K562 (cell line): ENCODE data around the gene ABHD12. TPM values are rescaled to one million over a fixed set of nuclear protein-coding genes. Genes with fewer than 3 reads are reported as not detected.

ENCODE experiments used
- CHD4 ChIP-seq: fragments of 200-600 bp; sonication (generic); IDR thresholded peaks from 3 replicates; pipeline ENCODE4 v1.6.1; 2012; ENCODE audit warnings: low read depth, mild to moderate bottlenecking, mixed read lengths, low read length, inconsistent platforms; ENCODE audit not compliant: insufficient read depth, insufficient replicate concordance, poor library complexity, severe bottlenecking
- ELF1 ChIP-seq: fragments of 200-800 bp; sonication (Bioruptor generic); IDR thresholded peaks from 2 replicates; pipeline ENCODE4 v1.6.1; 2016; ENCODE audit warnings: missing genetic modification characterization, missing compliant biosample characterization
- HDAC3 ChIP-seq: fragments of 450-650 bp; IDR thresholded peaks from 2 replicates; pipeline ENCODE4 v1.6.1; 2018; ENCODE audit warnings: borderline replicate concordance, mild to moderate bottlenecking, moderate library complexity; ENCODE audit not compliant: partially characterized antibody
- NCOA2 ChIP-seq, 2 experiments: fragments of 450-650 bp; IDR thresholded peaks; 2 replicates each; pipeline ENCODE4 v1.6.1; 2018; ENCODE audit warnings: mild to moderate bottlenecking in 2 of 2, moderate library complexity in 1 of 2; ENCODE audit not compliant: partially characterized antibody in 2 of 2
- NUFIP1 ChIP-seq: fragments of 450-650 bp; IDR thresholded peaks from 2 replicates; pipeline ENCODE4 v1.6.1; 2018; ENCODE audit not compliant: partially characterized antibody
- ZC3H4 ChIP-seq: sonication (generic); formaldehyde crosslinking; IDR thresholded peaks from 2 replicates; pipeline ENCODE4 v1.9.0; 2021; ENCODE audit warnings: missing genetic modification reagents, borderline replicate concordance
- ZNF121 ChIP-seq: sonication (generic); formaldehyde crosslinking; conservative IDR thresholded peaks from 2 replicates; pipeline ENCODE4 v1.8.0; 2022; ENCODE audit warnings: missing genetic modification reagents
- polyA plus RNA-seq, 8 experiments: library from polyadenylated mRNA; depleted of rRNA in 4 of 8; stranded (reverse) in 5 of 8; unstranded in 3 of 8; fragments of >200 nt; fragmentation: Nextera tagmentation in 2 of 8; fragmentation: Illumina TruSeq in 1 of 8; extraction: Ambion mirVana in 2 of 8; extraction: Trizol in 1 of 8; gene quantifications; 2 replicates each; pipeline versions ENCODE4 v1.2.1 to v1.2.3, GENCODE V29; 2011 to 2014; ENCODE audit warnings: inconsistent platforms in 1 of 8, missing spikeins in 1 of 8
- total RNA-seq, 7 experiments: library from RNA; depleted of rRNA in 6 of 7; stranded (reverse); fragments of >200 nt in 6 of 7; fragmentation: Illumina TruSeq in 2 of 7; extraction: Trizol in 2 of 7; gene quantifications; 2 replicates each; pipeline versions ENCODE4 v1.2.1 to v1.2.3, GENCODE V29; 2011 to 2021; ENCODE audit warnings: low replicate concordance in 1 of 7
- TF ChIP-seq, protein P1 (sequence below): fragments of 450-650 bp; formaldehyde crosslinking; conservative IDR thresholded peaks from 2 replicates; pipeline ENCODE4 v1.4.0; 2022; ENCODE audit warnings: mild to moderate bottlenecking, missing genetic modification characterization
- TF ChIP-seq, protein P2 (sequence below): IDR thresholded peaks from 2 replicates; pipeline ENCODE4 v1.6.1; 2012; ENCODE audit warnings: low read depth, low read length, improper control_type of control experiment, borderline replicate concordance
- TF ChIP-seq, protein P3 (sequence below): fragments of 450-650 bp; IDR thresholded peaks from 2 replicates; pipeline ENCODE4 v1.6.1; 2017; ENCODE audit warnings: antibody characterized with exemption, mild to moderate bottlenecking
- TF ChIP-seq, protein P4 (sequence below): fragments of 250-450 bp; sonication (Bioruptor Pico); IDR thresholded peaks from 2 replicates; pipeline ENCODE4 v1.8.0; 2021; ENCODE audit warnings: mild to moderate bottlenecking, moderate library complexity
- TF ChIP-seq, protein P5 (sequence below): sonication (generic); formaldehyde crosslinking; IDR thresholded peaks from 2 replicates; pipeline ENCODE4 v1.8.1; 2023; ENCODE audit warnings: mild to moderate bottlenecking, missing genetic modification reagents
- TF ChIP-seq, protein P6 (sequence below): fragments of 450-650 bp; formaldehyde crosslinking; IDR thresholded peaks from 2 replicates; pipeline ENCODE4 v1.4.0; 2022; ENCODE audit warnings: missing genetic modification characterization

Gene ABHD12
- total and polyA plus RNA-seq, 9 of the 15 experiments (the other 6 are each of a cell fraction or from before 2014, with no cell fraction given) = 0.65 to 15.6 (median 9.1) TPM

DNA sequence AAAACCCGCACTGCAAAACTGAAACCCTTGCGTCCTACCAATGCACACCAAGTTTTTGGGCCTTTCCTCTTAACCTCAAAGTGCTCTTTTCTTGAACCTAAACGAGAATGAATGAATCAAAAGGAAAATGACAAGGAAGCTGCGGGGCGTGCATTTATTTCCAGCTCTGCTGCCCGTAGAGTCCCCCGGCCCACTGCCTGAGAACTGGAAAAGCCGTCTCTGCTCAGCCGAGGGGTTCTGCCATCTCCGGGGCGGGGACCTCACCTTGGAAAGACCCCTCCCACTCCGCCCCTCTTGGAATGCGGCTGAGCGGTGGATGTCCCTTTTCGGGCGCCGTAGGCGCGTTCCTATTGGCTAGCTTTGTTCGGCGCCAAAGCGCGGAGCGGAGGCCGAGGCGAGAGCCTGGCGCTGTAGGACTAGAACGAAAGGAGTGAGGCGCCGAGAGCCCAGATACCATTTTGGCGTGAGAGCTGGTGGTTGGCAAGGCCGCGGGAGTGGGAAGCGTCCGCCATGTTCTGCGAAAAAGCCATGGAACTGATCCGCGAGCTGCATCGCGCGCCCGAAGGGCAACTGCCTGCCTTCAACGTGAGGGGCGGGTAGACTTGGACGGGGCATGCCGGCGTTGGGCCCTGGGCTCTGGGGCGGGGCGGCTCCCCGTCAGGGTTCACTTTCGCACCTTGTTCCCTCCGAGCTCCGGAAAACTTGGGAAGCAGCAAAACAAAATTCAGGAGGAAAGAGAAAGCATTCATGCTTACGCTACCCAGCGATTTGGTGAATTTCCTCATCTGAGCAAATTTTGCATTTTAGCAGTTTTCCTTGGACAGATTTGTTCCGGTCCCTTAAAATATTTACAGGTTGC is 16.9 kb upstream of the ABHD12 start, which contains the start of gene GINS1 (continued):
- no peak for TF ChIP-seq HDAC3
- TF ChIP-seq, protein P1, sequence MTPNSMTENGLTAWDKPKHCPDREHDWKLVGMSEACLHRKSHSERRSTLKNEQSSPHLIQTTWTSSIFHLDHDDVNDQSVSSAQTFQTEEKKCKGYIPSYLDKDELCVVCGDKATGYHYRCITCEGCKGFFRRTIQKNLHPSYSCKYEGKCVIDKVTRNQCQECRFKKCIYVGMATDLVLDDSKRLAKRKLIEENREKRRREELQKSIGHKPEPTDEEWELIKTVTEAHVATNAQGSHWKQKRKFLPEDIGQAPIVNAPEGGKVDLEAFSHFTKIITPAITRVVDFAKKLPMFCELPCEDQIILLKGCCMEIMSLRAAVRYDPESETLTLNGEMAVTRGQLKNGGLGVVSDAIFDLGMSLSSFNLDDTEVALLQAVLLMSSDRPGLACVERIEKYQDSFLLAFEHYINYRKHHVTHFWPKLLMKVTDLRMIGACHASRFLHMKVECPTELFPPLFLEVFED = no peak
- TF ChIP-seq, protein P2, sequence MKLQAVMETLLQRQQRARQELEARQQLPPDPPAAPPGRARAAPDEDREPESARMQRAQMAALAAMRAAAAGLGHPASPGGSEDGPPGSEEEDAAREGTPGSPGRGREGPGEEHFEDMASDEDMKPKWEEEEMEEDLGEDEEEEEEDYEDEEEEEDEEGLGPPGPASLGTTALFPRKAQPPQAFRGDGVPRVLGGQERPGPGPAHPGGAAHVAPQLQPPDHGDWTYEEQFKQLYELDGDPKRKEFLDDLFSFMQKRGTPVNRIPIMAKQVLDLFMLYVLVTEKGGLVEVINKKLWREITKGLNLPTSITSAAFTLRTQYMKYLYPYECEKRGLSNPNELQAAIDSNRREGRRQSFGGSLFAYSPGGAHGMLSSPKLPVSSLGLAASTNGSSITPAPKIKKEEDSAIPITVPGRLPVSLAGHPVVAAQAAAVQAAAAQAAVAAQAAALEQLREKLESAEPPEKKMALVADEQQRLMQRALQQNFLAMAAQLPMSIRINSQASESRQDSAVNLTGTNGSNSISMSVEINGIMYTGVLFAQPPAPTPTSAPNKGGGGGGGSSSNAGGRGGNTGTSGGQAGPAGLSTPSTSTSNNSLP = no peak
- TF ChIP-seq, protein P3, sequence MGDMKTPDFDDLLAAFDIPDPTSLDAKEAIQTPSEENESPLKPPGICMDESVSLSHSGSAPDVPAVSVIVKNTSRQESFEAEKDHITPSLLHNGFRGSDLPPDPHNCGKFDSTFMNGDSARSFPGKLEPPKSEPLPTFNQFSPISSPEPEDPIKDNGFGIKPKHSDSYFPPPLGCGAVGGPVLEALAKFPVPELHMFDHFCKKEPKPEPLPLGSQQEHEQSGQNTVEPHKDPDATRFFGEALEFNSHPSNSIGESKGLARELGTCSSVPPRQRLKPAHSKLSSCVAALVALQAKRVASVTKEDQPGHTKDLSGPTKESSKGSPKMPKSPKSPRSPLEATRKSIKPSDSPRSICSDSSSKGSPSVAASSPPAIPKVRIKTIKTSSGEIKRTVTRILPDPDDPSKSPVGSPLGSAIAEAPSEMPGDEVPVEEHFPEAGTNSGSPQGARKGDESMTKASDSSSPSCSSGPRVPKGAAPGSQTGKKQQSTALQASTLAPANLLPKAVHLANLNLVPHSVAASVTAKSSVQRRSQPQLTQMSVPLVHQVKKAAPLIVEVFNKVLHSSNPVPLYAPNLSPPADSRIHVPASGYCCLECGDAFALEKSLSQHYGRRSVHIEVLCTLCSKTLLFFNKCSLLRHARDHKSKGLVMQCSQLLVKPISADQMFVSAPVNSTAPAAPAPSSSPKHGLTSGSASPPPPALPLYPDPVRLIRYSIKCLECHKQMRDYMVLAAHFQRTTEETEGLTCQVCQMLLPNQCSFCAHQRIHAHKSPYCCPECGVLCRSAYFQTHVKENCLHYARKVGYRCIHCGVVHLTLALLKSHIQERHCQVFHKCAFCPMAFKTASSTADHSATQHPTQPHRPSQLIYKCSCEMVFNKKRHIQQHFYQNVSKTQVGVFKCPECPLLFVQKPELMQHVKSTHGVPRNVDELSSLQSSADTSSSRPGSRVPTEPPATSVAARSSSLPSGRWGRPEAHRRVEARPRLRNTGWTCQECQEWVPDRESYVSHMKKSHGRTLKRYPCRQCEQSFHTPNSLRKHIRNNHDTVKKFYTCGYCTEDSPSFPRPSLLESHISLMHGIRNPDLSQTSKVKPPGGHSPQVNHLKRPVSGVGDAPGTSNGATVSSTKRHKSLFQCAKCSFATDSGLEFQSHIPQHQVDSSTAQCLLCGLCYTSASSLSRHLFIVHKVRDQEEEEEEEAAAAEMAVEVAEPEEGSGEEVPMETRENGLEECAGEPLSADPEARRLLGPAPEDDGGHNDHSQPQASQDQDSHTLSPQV = peak; percentile 63
- TF ChIP-seq NUFIP1 = no peak
- no peak for TF ChIP-seq NCOA2 (IDR thresholded peaks at IDR 0.05; ENCODE audit: partially characterized antibody in 2 of 2)
- no peak for TF ChIP-seq ZC3H4 (CRISPR knock-in tag)
- TF ChIP-seq, protein P4, sequence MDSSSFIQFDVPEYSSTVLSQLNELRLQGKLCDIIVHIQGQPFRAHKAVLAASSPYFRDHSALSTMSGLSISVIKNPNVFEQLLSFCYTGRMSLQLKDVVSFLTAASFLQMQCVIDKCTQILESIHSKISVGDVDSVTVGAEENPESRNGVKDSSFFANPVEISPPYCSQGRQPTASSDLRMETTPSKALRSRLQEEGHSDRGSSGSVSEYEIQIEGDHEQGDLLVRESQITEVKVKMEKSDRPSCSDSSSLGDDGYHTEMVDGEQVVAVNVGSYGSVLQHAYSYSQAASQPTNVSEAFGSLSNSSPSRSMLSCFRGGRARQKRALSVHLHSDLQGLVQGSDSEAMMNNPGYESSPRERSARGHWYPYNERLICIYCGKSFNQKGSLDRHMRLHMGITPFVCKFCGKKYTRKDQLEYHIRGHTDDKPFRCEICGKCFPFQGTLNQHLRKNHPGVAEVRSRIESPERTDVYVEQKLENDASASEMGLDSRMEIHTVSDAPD (CRISPR knock-in tag) = no peak
- TF ChIP-seq, protein P5, sequence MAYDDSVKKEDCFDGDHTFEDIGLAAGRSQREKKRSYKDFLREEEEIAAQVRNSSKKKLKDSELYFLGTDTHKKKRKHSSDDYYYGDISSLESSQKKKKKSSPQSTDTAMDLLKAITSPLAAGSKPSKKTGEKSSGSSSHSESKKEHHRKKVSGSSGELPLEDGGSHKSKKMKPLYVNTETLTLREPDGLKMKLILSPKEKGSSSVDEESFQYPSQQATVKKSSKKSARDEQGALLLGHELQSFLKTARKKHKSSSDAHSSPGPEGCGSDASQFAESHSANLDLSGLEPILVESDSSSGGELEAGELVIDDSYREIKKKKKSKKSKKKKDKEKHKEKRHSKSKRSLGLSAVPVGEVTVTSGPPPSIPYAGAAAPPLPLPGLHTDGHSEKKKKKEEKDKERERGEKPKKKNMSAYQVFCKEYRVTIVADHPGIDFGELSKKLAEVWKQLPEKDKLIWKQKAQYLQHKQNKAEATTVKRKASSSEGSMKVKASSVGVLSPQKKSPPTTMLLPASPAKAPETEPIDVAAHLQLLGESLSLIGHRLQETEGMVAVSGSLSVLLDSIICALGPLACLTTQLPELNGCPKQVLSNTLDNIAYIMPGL (CRISPR knock-in tag) = no peak
- TF ChIP-seq, protein P6, sequence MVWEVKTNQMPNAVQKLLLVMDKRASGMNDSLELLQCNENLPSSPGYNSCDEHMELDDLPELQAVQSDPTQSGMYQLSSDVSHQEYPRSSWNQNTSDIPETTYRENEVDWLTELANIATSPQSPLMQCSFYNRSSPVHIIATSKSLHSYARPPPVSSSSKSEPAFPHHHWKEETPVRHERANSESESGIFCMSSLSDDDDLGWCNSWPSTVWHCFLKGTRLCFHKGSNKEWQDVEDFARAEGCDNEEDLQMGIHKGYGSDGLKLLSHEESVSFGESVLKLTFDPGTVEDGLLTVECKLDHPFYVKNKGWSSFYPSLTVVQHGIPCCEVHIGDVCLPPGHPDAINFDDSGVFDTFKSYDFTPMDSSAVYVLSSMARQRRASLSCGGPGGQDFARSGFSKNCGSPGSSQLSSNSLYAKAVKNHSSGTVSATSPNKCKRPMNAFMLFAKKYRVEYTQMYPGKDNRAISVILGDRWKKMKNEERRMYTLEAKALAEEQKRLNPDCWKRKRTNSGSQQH = no peak
- no peak for TF ChIP-seq ELF1 (tag)
- no peak for TF ChIP-seq ZNF121 (CRISPR knock-in tag)
- TF ChIP-seq CHD4 = no peak
